ENCODE measurements around the gene ATRN. TPM values are rescaled to one million over a fixed set of nuclear protein-coding genes. Genes with fewer than 3 reads are reported as not detected.
"Not testable (repeated sequence)": the region's sequence is repeated elsewhere in the genome, so short reads cannot be mapped to it uniquely, and the experiment has no call there.

The ATRN gene
- total RNA-seq, 2 experiments from 2014 or later: 7.3 to 7.8 TPM

- DNase-seq: no peak
- Mint-ChIP-seq H3K27ac (no peak overlapping the region), H3K27me3 (no peaks in the 10 kb centered on the region), H3K36me3 (peaks cover 5% of the 10 kb centered on the region), H3K4me3 (no peak overlapping the region), H3K4me1 (ENCODE audit: low read depth) (no peaks in the 10 kb centered on the region), H3K9me3 (no peaks in the 10 kb centered on the region)
- intact Hi-C loops (cut with micrococcal nuclease): no loop called here
- POLR2A ChIA-PET: no interaction called here
- CTCF ChIA-PET: no interaction called here
Observed at GRCh38 chr20:3494218-3494617, 23.4 kb downstream of the ATRN start.

GRCh38 chr20:3502878-3503277 lies 32.1 kb downstream of the ATRN start:
- no peak overlapping the region for H3K27ac Mint-ChIP-seq
- ChIA-PET POLR2A (no interaction called here), CTCF (no interaction called here)
- H3K9me3 Mint-ChIP-seq: no peaks in the 10 kb centered on the region
- no peak for DNase-seq
- intact Hi-C loops (cut with micrococcal nuclease): no loop called here
- no peak overlapping the region for H3K4me3 Mint-ChIP-seq
- H3K27me3 Mint-ChIP-seq: no peaks in the 10 kb centered on the region
- no peaks in the 10 kb centered on the region for H3K4me1 Mint-ChIP-seq (ENCODE audit: low read depth)
- H3K36me3 Mint-ChIP-seq: no peaks in the 10 kb centered on the region

GRCh38 chr20:3505148-3505547 lies 34.3 kb downstream of the ATRN start:
- H3K27ac Mint-ChIP-seq: no peak overlapping the region
- H3K4me1 Mint-ChIP-seq (ENCODE audit: low read depth): peaks cover 11% of the 10 kb centered on the region
- POLR2A ChIA-PET: no interaction called here

GRCh38 chr20:3509064-3509463 lies 38.2 kb downstream of the ATRN start:
- Mint-ChIP-seq H3K4me3 (no peak overlapping the region), H3K9me3 (peaks cover 2% of the 10 kb centered on the region), H3K27ac (no peak overlapping the region), H3K36me3 (peaks cover 2% of the 10 kb centered on the region), H3K4me1 (ENCODE audit: low read depth) (peaks cover 11% of the 10 kb centered on the region), H3K27me3 (no peaks in the 10 kb centered on the region)
- POLR2A ChIA-PET: interaction anchor here (0.6 kb wide), 1 partner anchor 125 kb away, joined by 3 read pairs; no protein-coding TSS in a partner anchor
- CTCF ChIA-PET: no interaction called here
- no peak for DNase-seq
- intact Hi-C loops (cut with micrococcal nuclease): loop anchor here (1.0 kb wide), 2 partner anchors 89 to 125 kb away; no protein-coding TSS in a partner anchor

More at GRCh38 chr20:3505148-3505547, 34.3 kb downstream of the ATRN start:
- intact Hi-C loops (cut with micrococcal nuclease): no loop called here
- H3K27me3 Mint-ChIP-seq: no peaks in the 10 kb centered on the region
- CTCF ChIA-PET: no interaction called here
- H3K4me3 Mint-ChIP-seq: no peak overlapping the region
- H3K36me3 Mint-ChIP-seq: no peaks in the 10 kb centered on the region
- H3K9me3 Mint-ChIP-seq: no peaks in the 10 kb centered on the region
- DNase-seq: no peak

- ChIA-PET POLR2A (no interaction called here), CTCF (no interaction called here)
- intact Hi-C loops (cut with micrococcal nuclease): no loop called here
- peaks cover 11% of the 10 kb centered on the region for H3K4me1 Mint-ChIP-seq (ENCODE audit: low read depth)
- no peak overlapping the region for H3K27ac Mint-ChIP-seq
- no peak for DNase-seq
- peaks cover 2% of the 10 kb centered on the region for H3K9me3 Mint-ChIP-seq
- H3K27me3 Mint-ChIP-seq: no peaks in the 10 kb centered on the region
- H3K36me3 Mint-ChIP-seq: peaks cover 2% of the 10 kb centered on the region
- no peak overlapping the region for H3K4me3 Mint-ChIP-seq
Observed at GRCh38 chr20:3510110-3510509, 39.3 kb downstream of the ATRN start.

- H3K36me3 Mint-ChIP-seq; intact Hi-C loops (cut with micrococcal nuclease); H3K9me3 Mint-ChIP-seq; H3K27ac Mint-ChIP-seq; POLR2A ChIA-PET; H3K27me3 Mint-ChIP-seq; CTCF ChIA-PET; DNase-seq; H3K4me3 Mint-ChIP-seq: not testable (repeated sequence)
- H3K4me1 Mint-ChIP-seq (ENCODE audit: low read depth): peaks cover 11% of the 10 kb centered on the region
Observed at GRCh38 chr20:3512239-3512638, 41.4 kb downstream of the ATRN start.

- DNase-seq: no peak
- H3K36me3 Mint-ChIP-seq: peaks cover 2% of the 10 kb centered on the region
- H3K27me3 Mint-ChIP-seq: no peaks in the 10 kb centered on the region
- intact Hi-C loops (cut with micrococcal nuclease): no loop called here
- CTCF ChIA-PET: no interaction called here
- H3K27ac Mint-ChIP-seq: no peak overlapping the region
- H3K9me3 Mint-ChIP-seq: peaks cover 2% of the 10 kb centered on the region
- POLR2A ChIA-PET: no interaction called here
- no peak overlapping the region for H3K4me3 Mint-ChIP-seq
- peaks cover 1% of the 10 kb centered on the region for H3K4me1 Mint-ChIP-seq (ENCODE audit: low read depth)
Observed at GRCh38 chr20:3514012-3514642, 43.3 kb downstream of the ATRN start.

- no peak overlapping the region for H3K27ac Mint-ChIP-seq
- ChIA-PET CTCF (no interaction called here), POLR2A (no interaction called here)
- intact Hi-C loops (cut with micrococcal nuclease): no loop called here
- H3K9me3 Mint-ChIP-seq: peaks cover 2% of the 10 kb centered on the region
- H3K4me1 Mint-ChIP-seq (ENCODE audit: low read depth): no peaks in the 10 kb centered on the region
- peaks cover 5% of the 10 kb centered on the region for H3K36me3 Mint-ChIP-seq
- H3K4me3 Mint-ChIP-seq: no peak overlapping the region
- H3K27me3 Mint-ChIP-seq: no peaks in the 10 kb centered on the region
- DNase-seq: no peak
Observed at GRCh38 chr20:3515379-3516170, 44.8 kb downstream of the ATRN start.

- Mint-ChIP-seq H3K4me1 (ENCODE audit: low read depth) (no peaks in the 10 kb centered on the region), H3K27ac (no peak overlapping the region), H3K27me3 (no peaks in the 10 kb centered on the region), H3K4me3 (no peak overlapping the region), H3K9me3 (peaks cover 18% of the 10 kb centered on the region), H3K36me3 (peaks cover 8% of the 10 kb centered on the region)
- DNase-seq: no peak
- CTCF ChIA-PET: no interaction called here
- POLR2A ChIA-PET: no interaction called here
- intact Hi-C loops (cut with micrococcal nuclease): no loop called here
Observed at GRCh38 chr20:3521852-3522740, 51.3 kb downstream of the ATRN start.

GRCh38 chr20:3524696-3525095 lies 53.9 kb downstream of the ATRN start:
- DNase-seq; CTCF ChIA-PET; H3K36me3 Mint-ChIP-seq; intact Hi-C loops (cut with micrococcal nuclease); H3K4me1 Mint-ChIP-seq (ENCODE audit: low read depth); H3K27ac Mint-ChIP-seq; H3K4me3 Mint-ChIP-seq; H3K27me3 Mint-ChIP-seq: not testable (repeated sequence)
- peaks cover 19% of the 10 kb centered on the region for H3K9me3 Mint-ChIP-seq
- POLR2A ChIA-PET: interaction anchor here (0.6 kb wide), 1 partner anchor 49 kb away, joined by 4 read pairs; no protein-coding TSS in a partner anchor

GRCh38 chr20:3532089-3532615 lies 61.3 kb downstream of the ATRN start:
- peaks cover 4% of the 10 kb centered on the region for H3K36me3 Mint-ChIP-seq
- POLR2A ChIA-PET: interaction anchor here (0.6 kb wide), 1 partner anchor 91 kb away, joined by 4 read pairs; no protein-coding TSS in a partner anchor
- intact Hi-C loops (cut with micrococcal nuclease): no loop called here
- H3K27me3 Mint-ChIP-seq: no peaks in the 10 kb centered on the region
- DNase-seq: no peak
- no peak overlapping the region for H3K27ac Mint-ChIP-seq
- CTCF ChIA-PET: no interaction called here
- no peak overlapping the region for H3K4me3 Mint-ChIP-seq
- peaks cover 1% of the 10 kb centered on the region for H3K9me3 Mint-ChIP-seq
- H3K4me1 Mint-ChIP-seq (ENCODE audit: low read depth): no peaks in the 10 kb centered on the region

- H3K27ac Mint-ChIP-seq; intact Hi-C loops (cut with micrococcal nuclease); H3K4me1 Mint-ChIP-seq (ENCODE audit: low read depth); H3K9me3 Mint-ChIP-seq; DNase-seq; H3K36me3 Mint-ChIP-seq; POLR2A ChIA-PET; H3K4me3 Mint-ChIP-seq; H3K27me3 Mint-ChIP-seq: not testable (repeated sequence)
- CTCF ChIA-PET: interaction anchor here (0.7 kb wide), 1 partner anchor 317 kb away, joined by 3 read pairs; no protein-coding TSS in a partner anchor
Observed at GRCh38 chr20:3537733-3538132, 66.9 kb downstream of the ATRN start.

Measured in activated CD4-positive, alpha-beta memory T cell treated with anti-CD3 and anti-CD28 coated beads for 36 hours (primary cell).